Retinal pigment epithelial cell (primary cell): Measurements from ENCODE around the gene KANK2.

Source experiments
- DNase-seq: peaks from one replicate; pipeline ENCODE4 v3.0.0-alpha.2; 2010; ENCODE audit warnings: low read depth
- H3K4me3 ChIP-seq: 2 replicates; pipeline ENCODE4 v1.5.1; 2011; ENCODE audit warnings: mild to moderate bottlenecking, low read length, control low read depth, moderate library complexity
- CTCF ChIP-seq: conservative IDR thresholded peaks from 2 replicates; pipeline ENCODE4 v1.5.1; 2011; ENCODE audit warnings: low read depth, low read length, control low read depth, inconsistent platforms

KANK2 gene

GRCh38 chr19:11202488-11203193, 5.3 kb upstream of the KANK2 start:
- TF ChIP-seq CTCF = no peak
- no peak overlapping the region for H3K4me3 ChIP-seq
- no peak for DNase-seq

GRCh38 chr19:11201791-11202190, 4.4 kb upstream of the KANK2 start:
- no peak for DNase-seq
- no peak for TF ChIP-seq CTCF
- H3K4me3 ChIP-seq = no peak overlapping the region

GRCh38 chr19:11200931-11201330, 3.6 kb upstream of the KANK2 start:
- no peak for TF ChIP-seq CTCF
- H3K4me3 ChIP-seq = no peak overlapping the region
- DNase-seq = no peak

GRCh38 chr19:11200015-11200574, 2.8 kb upstream of the KANK2 start:
- no peak for TF ChIP-seq CTCF
- no peak for DNase-seq
- no peak overlapping the region for H3K4me3 ChIP-seq

- no peak overlapping the region for H3K4me3 ChIP-seq
- no peak for TF ChIP-seq CTCF
- no peak for DNase-seq
Measured at GRCh38 chr19:11199517-11199916, 2.2 kb upstream of the KANK2 start.

GRCh38 chr19:11198769-11199424, 1.6 kb upstream of the KANK2 start:
- H3K4me3 ChIP-seq = no peak overlapping the region
- no peak for TF ChIP-seq CTCF
- DNase-seq = peak; percentile 21

GRCh38 chr19:11198175-11198534, 810 bp upstream of the KANK2 start:
- no peak overlapping the region for H3K4me3 ChIP-seq
- DNase-seq = no peak
- no peak for TF ChIP-seq CTCF
